ENCODE data around the gene NT5DC4. TPM values are rescaled to one million over a fixed set of nuclear protein-coding genes. Genes with fewer than 3 reads are reported as not detected.

NT5DC4 gene
- total and polyA plus RNA-seq, 4 donors, result 0.10 TPM; not detected in 3

- no peaks in the 10 kb centered on the region for H3K4me1 ChIP-seq (ENCODE audit: control insufficient read depth, insufficient read depth, low read length)
- H3K27me3 ChIP-seq (ENCODE audit: control insufficient read depth, insufficient read depth, low read length), result no peaks in the 10 kb centered on the region
- 82% methylated on average over 9 of the region's 12 CpGs for WGBS (ENCODE audit: insufficient coverage)
- no peak for DNase-seq (ENCODE audit: low read depth in 4 of 6, low spot score in 6 of 6)
- H3K4me3 ChIP-seq (ENCODE audit: low read depth, low read length), result no peak overlapping the region
- H3K27ac ChIP-seq (ENCODE audit: low read depth, low read length), result no peak overlapping the region
- H3K9me3 ChIP-seq (ENCODE audit: control insufficient read depth, insufficient read depth, low read length), result no peaks in the 10 kb centered on the region
- no peaks in the 10 kb centered on the region for H3K36me3 ChIP-seq (ENCODE audit: control insufficient read depth, insufficient read depth, low read length)
These were observed 1.9 kb upstream of the NT5DC4 start for GRCh38 chr2:112718863-112719370.

GRCh38 chr2:112721819-112722522 is 1.2 kb downstream of the NT5DC4 start:
- H3K27ac ChIP-seq (ENCODE audit: low read depth, low read length), result no peak overlapping the region
- 84% methylated on average over 17 of the region's 23 CpGs for WGBS (ENCODE audit: insufficient coverage)
- H3K36me3 ChIP-seq (ENCODE audit: control insufficient read depth, insufficient read depth, low read length), result no peaks in the 10 kb centered on the region
- H3K4me3 ChIP-seq (ENCODE audit: low read depth, low read length), result no peak overlapping the region
- peaks cover 9% of the 10 kb centered on the region for H3K4me1 ChIP-seq (ENCODE audit: control insufficient read depth, insufficient read depth, low read length)
- DNase-seq (ENCODE audit: low read depth in 4 of 6, low spot score in 6 of 6), result no peak
- no peaks in the 10 kb centered on the region for H3K27me3 ChIP-seq (ENCODE audit: control insufficient read depth, insufficient read depth, low read length)
- H3K9me3 ChIP-seq (ENCODE audit: control insufficient read depth, insufficient read depth, low read length), result no peaks in the 10 kb centered on the region

GRCh38 chr2:112722816-112723546 is 2.2 kb downstream of the NT5DC4 start:
- no peak overlapping the region for H3K4me3 ChIP-seq (ENCODE audit: low read depth, low read length)
- 87% methylated on average over 9 of the region's 9 CpGs for WGBS (ENCODE audit: insufficient coverage)
- no peak overlapping the region for H3K27ac ChIP-seq (ENCODE audit: low read depth, low read length)
- no peaks in the 10 kb centered on the region for H3K27me3 ChIP-seq (ENCODE audit: control insufficient read depth, insufficient read depth, low read length)
- H3K9me3 ChIP-seq (ENCODE audit: control insufficient read depth, insufficient read depth, low read length), result no peaks in the 10 kb centered on the region
- peaks cover 12% of the 10 kb centered on the region for H3K4me1 ChIP-seq (ENCODE audit: control insufficient read depth, insufficient read depth, low read length)
- H3K36me3 ChIP-seq (ENCODE audit: control insufficient read depth, insufficient read depth, low read length), result no peaks in the 10 kb centered on the region
- DNase-seq (ENCODE audit: low read depth in 4 of 6, low spot score in 6 of 6), result no peak

- Histone ChIP-seq H3K27ac (ENCODE audit: low read depth, low read length) (no peak overlapping the region), H3K4me3 (ENCODE audit: low read depth, low read length) (no peak overlapping the region), H3K4me1 (ENCODE audit: control insufficient read depth, insufficient read depth, low read length) (peaks cover 16% of the 10 kb centered on the region), H3K27me3 (ENCODE audit: control insufficient read depth, insufficient read depth, low read length) (no peaks in the 10 kb centered on the region), H3K36me3 (ENCODE audit: control insufficient read depth, insufficient read depth, low read length) (no peaks in the 10 kb centered on the region), H3K9me3 (ENCODE audit: control insufficient read depth, insufficient read depth, low read length) (no peaks in the 10 kb centered on the region)
- WGBS (ENCODE audit: insufficient coverage), result 78% methylated on average over 2 of the region's 6 CpGs
- DNase-seq (ENCODE audit: low read depth in 4 of 6, low spot score in 6 of 6), result no peak
These were observed 2.7 kb downstream of the NT5DC4 start for GRCh38 chr2:112723547-112723940.

GRCh38 chr2:112723995-112724394 is 3.2 kb downstream of the NT5DC4 start:
- H3K27me3 ChIP-seq (ENCODE audit: control insufficient read depth, insufficient read depth, low read length), result no peaks in the 10 kb centered on the region
- H3K9me3 ChIP-seq (ENCODE audit: control insufficient read depth, insufficient read depth, low read length), result no peaks in the 10 kb centered on the region
- DNase-seq (ENCODE audit: low read depth in 4 of 6, low spot score in 6 of 6), result no peak
- no peaks in the 10 kb centered on the region for H3K36me3 ChIP-seq (ENCODE audit: control insufficient read depth, insufficient read depth, low read length)
- no peak overlapping the region for H3K4me3 ChIP-seq (ENCODE audit: low read depth, low read length)
- H3K27ac ChIP-seq (ENCODE audit: low read depth, low read length), result no peak overlapping the region
- H3K4me1 ChIP-seq (ENCODE audit: control insufficient read depth, insufficient read depth, low read length), result peaks cover 16% of the 10 kb centered on the region
- WGBS (ENCODE audit: insufficient coverage), result 98% methylated on average over 8 of the region's 8 CpGs

GRCh38 chr2:112724591-112725525 is 4.0 kb downstream of the NT5DC4 start:
- Histone ChIP-seq H3K9me3 (ENCODE audit: control insufficient read depth, insufficient read depth, low read length) (no peaks in the 10 kb centered on the region), H3K27me3 (ENCODE audit: control insufficient read depth, insufficient read depth, low read length) (no peaks in the 10 kb centered on the region), H3K4me3 (ENCODE audit: low read depth, low read length) (no peak overlapping the region), H3K36me3 (ENCODE audit: control insufficient read depth, insufficient read depth, low read length) (no peaks in the 10 kb centered on the region), H3K27ac (ENCODE audit: low read depth, low read length) (no peak overlapping the region), H3K4me1 (ENCODE audit: control insufficient read depth, insufficient read depth, low read length) (peaks cover 16% of the 10 kb centered on the region)
- 82% methylated on average over 21 of the region's 21 CpGs for WGBS (ENCODE audit: insufficient coverage)
- DNase-seq (ENCODE audit: low read depth in 4 of 6, low spot score in 6 of 6), result no peak

- no peak for DNase-seq (ENCODE audit: low read depth in 4 of 6, low spot score in 6 of 6)
- no peak overlapping the region for H3K4me3 ChIP-seq (ENCODE audit: low read depth, low read length)
- H3K4me1 ChIP-seq (ENCODE audit: control insufficient read depth, insufficient read depth, low read length), result peaks cover 16% of the 10 kb centered on the region
- H3K36me3 ChIP-seq (ENCODE audit: control insufficient read depth, insufficient read depth, low read length), result no peaks in the 10 kb centered on the region
- 92% methylated on average over 13 of the region's 15 CpGs for WGBS (ENCODE audit: insufficient coverage)
- H3K27ac ChIP-seq (ENCODE audit: low read depth, low read length), result no peak overlapping the region
- no peaks in the 10 kb centered on the region for H3K27me3 ChIP-seq (ENCODE audit: control insufficient read depth, insufficient read depth, low read length)
- no peaks in the 10 kb centered on the region for H3K9me3 ChIP-seq (ENCODE audit: control insufficient read depth, insufficient read depth, low read length)
These were observed 5.0 kb downstream of the NT5DC4 start for GRCh38 chr2:112725545-112726457.

- Histone ChIP-seq H3K4me1 (ENCODE audit: control insufficient read depth, insufficient read depth, low read length) (peaks cover 16% of the 10 kb centered on the region), H3K27me3 (ENCODE audit: control insufficient read depth, insufficient read depth, low read length) (no peaks in the 10 kb centered on the region), H3K4me3 (ENCODE audit: low read depth, low read length) (no peak overlapping the region), H3K36me3 (ENCODE audit: control insufficient read depth, insufficient read depth, low read length) (no peaks in the 10 kb centered on the region), H3K9me3 (ENCODE audit: control insufficient read depth, insufficient read depth, low read length) (no peaks in the 10 kb centered on the region), H3K27ac (ENCODE audit: low read depth, low read length) (no peak overlapping the region)
- 28% methylated on average over 15 of the region's 19 CpGs for WGBS (ENCODE audit: insufficient coverage)
- peak; percentile 49 to 95 (median 69) for DNase-seq (ENCODE audit: low read depth in 4 of 6, low spot score in 6 of 6)
These were observed 5.8 kb downstream of the NT5DC4 start for GRCh38 chr2:112726487-112727190.
